H1 (cell line): ENCODE data around the gene TMEM120B. TPM values are rescaled to one million over a fixed set of nuclear protein-coding genes. Genes with fewer than 3 reads are reported as not detected.

ENCODE experiments used
- BRCA1 ChIP-seq: IDR thresholded peaks from 2 replicates; pipeline ENCODE4 v1.6.1; 2012; ENCODE audit warnings: low read depth, low read length, improper control_type of control experiment
- CBX5 ChIP-seq: fragments of 300-800, 300-1000 bp; sonication (generic); IDR thresholded peaks from 2 replicates; pipeline ENCODE4 v1.7.1; 2016; ENCODE audit warnings: antibody characterized with exemption, low read length, low read depth
- CHD1 ChIP-seq: IDR thresholded peaks from 2 replicates; pipeline ENCODE4 v1.6.1; 2012; ENCODE audit warnings: low read depth, low read length, improper control_type of control experiment
- CHD2 ChIP-seq: IDR thresholded peaks from 2 replicates; pipeline ENCODE4 v1.6.1; 2012; ENCODE audit warnings: low read length, improper control_type of control experiment
- CTBP2 ChIP-seq: IDR thresholded peaks from 2 replicates; pipeline ENCODE4 v1.7.0; 2011; ENCODE audit warnings: borderline replicate concordance, mild to moderate bottlenecking, moderate library complexity, mixed read lengths, low read length; ENCODE audit not compliant: insufficient read depth, insufficient read length
- EGR1 ChIP-seq: IDR thresholded peaks from 2 replicates; pipeline ENCODE4 v1.6.1; 2011; ENCODE audit warnings: low read depth, low read length, borderline replicate concordance
- FOSL1 ChIP-seq: IDR thresholded peaks from 2 replicates; pipeline ENCODE4 v1.6.1; 2011; ENCODE audit warnings: mild to moderate bottlenecking, low read depth, low read length, moderate library complexity; ENCODE audit not compliant: insufficient read depth
- NRF1 ChIP-seq: IDR thresholded peaks from 2 replicates; pipeline ENCODE4 v1.6.1; 2011; ENCODE audit warnings: mild to moderate bottlenecking, low read depth, low read length, improper control_type of control experiment
- PHF8 ChIP-seq: fragments of 200-600 bp; sonication (generic); conservative IDR thresholded peaks from 2 replicates; pipeline ENCODE4 v1.7.1; 2012; ENCODE audit warnings: low read depth, mild to moderate bottlenecking, inconsistent platforms, low read length, moderate library complexity
- POLR2AphosphoS5 ChIP-seq: IDR thresholded peaks from 2 replicates; pipeline ENCODE4 v1.6.1; 2011; ENCODE audit warnings: low read depth, low read length
- POU5F1 ChIP-seq: IDR thresholded peaks from 2 replicates; pipeline ENCODE4 v1.6.1; 2011; ENCODE audit warnings: low read depth, mild to moderate bottlenecking, low read length, moderate library complexity
- RAD21 ChIP-seq, 2 experiments: IDR thresholded peaks in 1 of 2; conservative IDR thresholded peaks in 1 of 2; 2 replicates each; pipeline ENCODE4 v1.6.1; 2011; ENCODE audit warnings: low read depth in 2 of 2, low read length in 2 of 2, improper control_type of control experiment in 1 of 2, inconsistent platforms in 1 of 2, mild to moderate bottlenecking in 1 of 2, moderate library complexity in 1 of 2
- RFX5 ChIP-seq: IDR thresholded peaks from 2 replicates; pipeline ENCODE4 v1.6.1; 2011; ENCODE audit warnings: low read depth, low read length, improper control_type of control experiment, borderline replicate concordance
- RNF2 ChIP-seq: fragments of 200-900, 300-1000 bp; sonication (generic); IDR thresholded peaks from 2 replicates; pipeline ENCODE4 v1.7.1; 2016; ENCODE audit warnings: borderline replicate concordance, low read depth, mild to moderate bottlenecking, antibody characterized with exemption, low read length; ENCODE audit not compliant: poor library complexity, severe bottlenecking; ENCODE audit errors: missing control alignments
- SP2 ChIP-seq: IDR thresholded peaks from 2 replicates; pipeline ENCODE4 v1.6.1; 2012; ENCODE audit warnings: mild to moderate bottlenecking, low read length, inconsistent platforms
- SP4 ChIP-seq: IDR thresholded peaks from 2 replicates; pipeline ENCODE4 v1.6.1; 2012; ENCODE audit warnings: low read length, inconsistent platforms
- SRF ChIP-seq: IDR thresholded peaks from 2 replicates; pipeline ENCODE4 v1.6.1; 2011; ENCODE audit warnings: mild to moderate bottlenecking, low read depth, low read length, moderate library complexity
- TAF1 ChIP-seq: IDR thresholded peaks from 2 replicates; pipeline ENCODE4 v1.6.1; 2011; ENCODE audit warnings: mild to moderate bottlenecking, low read depth, low read length
- TAF7 ChIP-seq: optimal IDR thresholded peaks from 2 replicates; pipeline ENCODE3; 2011; ENCODE audit warnings: low read depth, mild to moderate bottlenecking, inconsistent platforms, low read length, moderate library complexity, borderline replicate concordance
- ZNF274 ChIP-seq: IDR thresholded peaks from 2 replicates; pipeline ENCODE4 v1.7.0; 2012; ENCODE audit warnings: low read length, borderline replicate concordance; ENCODE audit errors: extremely low read depth
- polyA plus RNA-seq, 7 experiments: library from polyadenylated mRNA; depleted of rRNA in 3 of 7; stranded (reverse) in 5 of 7; unstranded in 2 of 7; fragments of >200 nt in 5 of 7; fragments of 200-250 nt in 2 of 7; gene quantifications; 1 replicate in 5 of 7; 2 replicates in 1 of 7; 4 replicates in 1 of 7; pipeline versions ENCODE4 v1.2.1 to v1.2.3, GENCODE V29; 2011 to 2013; ENCODE audit warnings: missing spikeins in 2 of 7, mixed read lengths in 2 of 7
- total RNA-seq: library from RNA; stranded (reverse); fragmentation: NEBNext Ultra II Directional; extraction: Animal tissue kit (Norgen Biotek cat#: 25700); gene quantifications from 2 replicates; pipeline ENCODE4 v1.2.1, GENCODE V29; 2021
- TF ChIP-seq, protein P1 (sequence below): IDR thresholded peaks from 2 replicates; pipeline ENCODE4 v1.6.1; 2012; ENCODE audit warnings: inconsistent platforms
- TF ChIP-seq, protein P2 (sequence below): IDR thresholded peaks from 2 replicates; pipeline ENCODE4 v1.6.1; 2011; ENCODE audit warnings: low read length, improper control_type of control experiment

TMEM120B gene
- total and polyA plus RNA-seq, 2 of the 8 experiments (the other 6 are each of a cell fraction or from before 2014, with no cell fraction given) = 22.0 to 29.1 TPM

DNA sequence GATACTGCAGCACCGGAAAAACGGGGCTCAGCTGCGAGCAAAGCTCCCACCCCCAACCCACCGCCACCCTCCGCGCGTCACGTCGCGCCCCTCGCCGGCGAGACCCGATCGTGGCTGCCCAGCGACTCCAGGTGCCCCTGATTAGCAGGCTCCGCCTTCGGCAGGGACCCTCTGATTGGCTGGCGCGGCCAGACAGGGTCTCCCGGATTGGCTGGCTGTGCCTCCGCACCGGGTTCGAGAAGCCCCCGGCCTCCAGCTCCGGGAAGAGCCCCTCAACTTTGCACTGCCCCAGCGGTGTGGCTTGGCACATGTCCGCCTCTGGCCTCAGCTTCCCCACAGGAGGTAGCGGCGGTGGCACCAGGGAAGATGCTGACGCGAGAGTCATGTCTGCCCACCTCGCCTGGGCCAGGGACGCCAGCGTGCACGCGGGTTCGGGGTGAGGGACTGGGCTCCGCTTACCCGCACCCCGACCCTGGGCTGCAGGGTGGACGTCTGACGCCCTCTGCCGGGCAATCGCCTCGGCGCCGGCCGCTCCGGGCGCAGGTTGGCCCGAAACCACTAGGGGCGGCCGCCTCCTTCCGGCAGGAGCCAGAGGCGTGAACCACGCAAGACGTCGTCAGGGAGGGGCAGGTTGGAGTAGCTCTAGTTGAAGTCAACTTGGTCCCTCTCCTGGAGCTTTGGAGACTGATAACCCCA, 81.4 kb downstream of the TMEM120B start (continued):
- TF ChIP-seq RAD21 (IDR thresholded peaks at IDR 0.05 in 1 of 2, conservative IDR thresholded peaks at IDR 0.05 in 1 of 2; ENCODE audit: low read depth in 2 of 2, low read length in 2 of 2) (peak; percentile 85 to 91), CTBP2 (no peak), SP4 (peak; percentile 75; the same call in 1 of the 2 replicates), SP2 (no peak), RFX5 (no peak), EGR1 (no peak), TAF7 (peak; percentile 95), RNF2 (no peak), ZNF274 (no peak), NRF1 (0 out of 2 replicates have a peak, but pooled peaks have one; percentile 9), POLR2AphosphoS5 (peak; percentile 59), CHD1 (no peak), CBX5 (no peak), FOSL1 (no peak), BRCA1 (no peak), CHD2 (no peak), SRF (0 out of 2 replicates have a peak, but pooled peaks have one; percentile 7), TAF1 (0 out of 2 replicates have a peak, but pooled peaks have one; percentile 40), PHF8 (peak; percentile 51), POU5F1 (no peak)
- TF ChIP-seq, protein P1, sequence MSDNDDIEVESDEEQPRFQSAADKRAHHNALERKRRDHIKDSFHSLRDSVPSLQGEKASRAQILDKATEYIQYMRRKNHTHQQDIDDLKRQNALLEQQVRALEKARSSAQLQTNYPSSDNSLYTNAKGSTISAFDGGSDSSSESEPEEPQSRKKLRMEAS = peak; percentile 95
- TF ChIP-seq, protein P2, sequence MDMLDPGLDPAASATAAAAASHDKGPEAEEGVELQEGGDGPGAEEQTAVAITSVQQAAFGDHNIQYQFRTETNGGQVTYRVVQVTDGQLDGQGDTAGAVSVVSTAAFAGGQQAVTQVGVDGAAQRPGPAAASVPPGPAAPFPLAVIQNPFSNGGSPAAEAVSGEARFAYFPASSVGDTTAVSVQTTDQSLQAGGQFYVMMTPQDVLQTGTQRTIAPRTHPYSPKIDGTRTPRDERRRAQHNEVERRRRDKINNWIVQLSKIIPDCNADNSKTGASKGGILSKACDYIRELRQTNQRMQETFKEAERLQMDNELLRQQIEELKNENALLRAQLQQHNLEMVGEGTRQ = 0 out of 2 replicates have a peak, but pooled peaks have one; percentile 3
